ENCODE results near the gene RBM34.

DNA sequence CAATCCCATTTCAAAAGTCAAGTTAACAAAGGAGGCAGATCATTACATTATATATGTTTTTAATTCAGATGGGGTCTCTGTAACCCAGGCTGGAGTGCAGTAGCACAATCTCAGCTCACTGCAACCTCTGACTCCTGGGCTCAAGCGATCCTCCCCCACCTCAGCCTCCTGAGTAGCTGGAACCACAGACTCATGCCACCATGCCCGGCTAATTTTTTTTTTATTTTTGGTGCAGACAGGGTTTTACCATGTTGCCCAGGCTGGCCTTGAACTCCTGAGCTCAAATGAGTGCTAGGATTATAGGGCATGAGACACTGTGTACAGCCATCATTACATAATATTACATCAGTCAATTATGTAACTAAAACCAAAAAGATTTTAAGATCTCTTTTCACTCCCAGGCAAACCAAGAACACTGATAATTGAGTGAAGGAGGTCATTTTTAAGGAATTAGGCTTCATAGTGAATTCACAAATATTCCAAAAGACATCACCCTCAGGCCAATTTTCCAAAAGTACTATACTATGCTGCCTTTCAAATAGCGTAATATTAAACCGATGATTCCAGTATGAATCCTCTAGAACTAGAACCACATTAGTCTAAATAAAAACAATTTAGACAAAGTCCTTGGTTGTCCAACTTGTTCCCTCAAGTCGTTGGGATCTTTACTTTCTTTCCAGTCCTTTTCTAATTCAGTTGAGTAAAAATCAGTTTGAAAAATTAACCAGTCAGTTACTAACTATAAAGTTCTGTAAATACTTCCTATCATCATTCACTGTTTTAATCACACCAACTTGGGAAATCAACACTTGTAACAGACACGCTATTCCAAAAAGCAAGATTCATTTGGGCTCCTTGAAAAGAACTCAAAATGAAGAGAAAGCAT, 48.5 kb downstream of the RBM34 start:
- TF ChIP-seq CTCF (conservative IDR thresholded peaks at IDR 0.05) (no peak), EZH2 (IDR thresholded peaks at IDR 0.05; ENCODE audit: low read depth) (no peak)

All from PC-9 (cell line).